GM21360 (cell line): Measurements from ENCODE around the gene CES2.

Experiments used
- ATAC-seq: cut with Tn5 transposase; IDR thresholded peaks from one replicate; pipeline ENCODE4 v1.9.1; 2021; ENCODE audit warnings: mild to moderate bottlenecking, moderate library complexity; ENCODE audit not compliant: unreplicated experiment

The CES2 gene

GRCh38 chr16:66918803-66919568, 16.3 kb upstream of the CES2 start, which contains the start of gene CDH16:
TSS of gene CDH16 (minus strand) at chr16:66918885. CDS start at chr16:66918065, 820 bp downstream.
- no peak for ATAC-seq

- no peak for ATAC-seq
Observed at GRCh38 chr16:66919569-66920298, 15.6 kb upstream of the CES2 start.

GRCh38 chr16:66920299-66920590, 15.1 kb upstream of the CES2 start:
- no peak for ATAC-seq

- ATAC-seq: no peak
Observed at GRCh38 chr16:66920924-66921680, 14.2 kb upstream of the CES2 start.

GRCh38 chr16:66921729-66922450, 13.4 kb upstream of the CES2 start:
- no peak for ATAC-seq

- no peak for ATAC-seq
Observed at GRCh38 chr16:66923247-66923731, 12.0 kb upstream of the CES2 start.

- ATAC-seq: no peak
Observed at GRCh38 chr16:66923866-66924265, 11.4 kb upstream of the CES2 start.

- no peak for ATAC-seq
Observed at GRCh38 chr16:66924527-66925321, 10.6 kb upstream of the CES2 start.

GRCh38 chr16:66925322-66925840, 9.9 kb upstream of the CES2 start, which contains the start of gene RRAD:
TSS of gene RRAD (minus strand) at chr16:66925535. CDS start at chr16:66925179, 356 bp downstream.
- no peak for ATAC-seq

GRCh38 chr16:66926171-66926947, 9.0 kb upstream of the CES2 start:
- no peak for ATAC-seq

GRCh38 chr16:66926961-66927436, 8.3 kb upstream of the CES2 start:
- ATAC-seq: no peak

GRCh38 chr16:66927918-66928649, 7.2 kb upstream of the CES2 start:
- ATAC-seq: no peak

GRCh38 chr16:66928702-66929388, 6.5 kb upstream of the CES2 start:
- ATAC-seq: no peak

GRCh38 chr16:66930189-66930588, 5.1 kb upstream of the CES2 start:
- ATAC-seq: no peak

- ATAC-seq: no peak
Observed at GRCh38 chr16:66931665-66932064, 3.7 kb upstream of the CES2 start.

- no peak for ATAC-seq
Observed at GRCh38 chr16:66932076-66932475, 3.2 kb upstream of the CES2 start.

GRCh38 chr16:66933776-66934137, 1.6 kb upstream of the CES2 start:
- ATAC-seq: no peak
